ENCODE results near the gene PHLPP2. TPM values are rescaled to one million over a fixed set of nuclear protein-coding genes. Genes with fewer than 3 reads are reported as not detected.
"Not testable (repeated sequence)": the region's sequence is repeated elsewhere in the genome, so short reads cannot be mapped to it uniquely, and the experiment has no call there.

Gene PHLPP2
- total and polyA plus RNA-seq, 2 donors = 1.8 to 2.3 TPM

DNA sequence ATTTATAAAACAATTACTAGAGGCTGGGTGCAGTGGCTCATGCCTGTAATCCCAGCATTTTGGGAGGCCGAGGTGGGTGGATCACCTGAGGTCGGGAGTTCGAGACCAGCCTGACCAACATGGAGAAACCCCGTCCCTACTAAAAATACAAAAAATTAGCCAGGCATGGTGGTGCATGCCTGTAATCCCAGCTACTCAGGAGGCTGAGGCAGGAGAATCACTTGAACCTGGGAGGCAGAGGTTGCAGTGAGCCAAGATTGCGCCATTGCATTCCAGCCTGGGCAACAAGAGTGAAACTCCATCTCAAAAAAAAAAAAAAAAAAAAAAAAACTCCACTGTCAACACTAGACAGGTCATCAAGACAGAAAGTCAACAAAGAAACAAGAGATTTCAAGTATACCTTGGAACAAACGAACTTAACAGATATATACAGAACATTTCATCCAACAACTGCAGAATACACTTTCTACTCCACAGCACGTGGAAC lies 129.1 kb downstream of the PHLPP2 start:
- 94% methylated on average over 6 of the region's 7 CpGs for WGBS
- not testable (repeated sequence) for H3K36me3 ChIP-seq (ENCODE audit: control insufficient read depth in 2 of 2, insufficient read depth in 2 of 2, low read length in 1 of 2); H3K4me3 ChIP-seq (ENCODE audit: low read length in 2 of 2); H3K27ac ChIP-seq (ENCODE audit: low read depth in 1 of 2, low read length in 1 of 2); H3K27me3 ChIP-seq (ENCODE audit: control insufficient read depth in 2 of 2, insufficient read depth in 1 of 2, low read length in 1 of 2); H3K4me1 ChIP-seq (ENCODE audit: control insufficient read depth in 2 of 2, insufficient read depth in 2 of 2, low read length in 2 of 2); DNase-seq (ENCODE audit: low read depth in 6 of 9, low spot score in 9 of 9); H3K9me3 ChIP-seq (ENCODE audit: control insufficient read depth in 2 of 2, insufficient read depth in 1 of 2, low read length in 1 of 2)

Other genes with a start within 250 kb of the PHLPP2 start
- 2.5 TPM for gene ZNF19, start 235.4 kb downstream of the PHLPP2 start, total RNA-seq
- 3.2 TPM for gene ZNF19, start 235.4 kb downstream of the PHLPP2 start, polyA plus RNA-seq
- 0.24 TPM for gene CHST4, start 198.3 kb downstream of the PHLPP2 start, total RNA-seq
- 0.34 TPM for gene CHST4, start 198.3 kb downstream of the PHLPP2 start, polyA plus RNA-seq
- 0.09 TPM for gene TAT, start 147.6 kb downstream of the PHLPP2 start, total RNA-seq
- 0.62 TPM for gene TAT, start 147.6 kb downstream of the PHLPP2 start, polyA plus RNA-seq
- 1.8 TPM for gene MARVELD3, start 98.5 kb downstream of the PHLPP2 start, total RNA-seq
- gene MARVELD3, start 98.5 kb downstream of the PHLPP2 start, polyA plus RNA-seq = 3.1 TPM
- gene AP1G1, start 84.1 kb upstream of the PHLPP2 start, total RNA-seq = 26.7 TPM
- 24.1 TPM for gene AP1G1, start 84.1 kb upstream of the PHLPP2 start, polyA plus RNA-seq
- 10.8 TPM for gene ATXN1L, start 121.3 kb upstream of the PHLPP2 start, total RNA-seq
- gene ATXN1L, start 121.3 kb upstream of the PHLPP2 start, polyA plus RNA-seq = 6.5 TPM
- 9.4 TPM for gene ZNF821, start 159.5 kb upstream of the PHLPP2 start, total RNA-seq
- gene ZNF821, start 159.5 kb upstream of the PHLPP2 start, polyA plus RNA-seq = 7.8 TPM
- 134 TPM for gene IST1, start 170.8 kb upstream of the PHLPP2 start, total RNA-seq
- 163 TPM for gene IST1, start 170.8 kb upstream of the PHLPP2 start, polyA plus RNA-seq